Activated CD8-positive, alpha-beta T cell treated with anti-CD3 and anti-CD28 coated beads for 36 hours (primary cell): ENCODE measurements around the gene CEP57L1. TPM values are rescaled to one million over a fixed set of nuclear protein-coding genes. Genes with fewer than 3 reads are reported as not detected.

Experiments
- ATAC-seq: fragments of 200-7000 bp; cut with Tn5 transposase; one replicate; pipeline ENCODE4 v1.10.0; 2021; ENCODE audit warnings: mild to moderate bottlenecking, moderate library complexity
- CTCF ChIA-PET: fragments of 350-600 bp; sonication (Branson Sonifier 250); formaldehyde crosslinking; loops from one replicate; lab custom pipeline; 2021; ENCODE audit warnings: antibody characterized with exemption; lab: Charles Lee
- POLR2A ChIA-PET: fragments of 350-600 bp; sonication (Branson Sonifier 250); formaldehyde crosslinking; loops from one replicate; lab custom pipeline; 2021; ENCODE audit warnings: antibody characterized with exemption; lab: Charles Lee
- DNase-seq: peaks from one replicate; pipeline ENCODE4 v3.0.0-alpha.2; 2020
- H3K27ac Mint-ChIP-seq: one replicate; pipeline ENCODE4 v1.8.0; 2021; ENCODE audit warnings: mild to moderate bottlenecking, mixed read lengths
- H3K27me3 Mint-ChIP-seq: one replicate; pipeline ENCODE4 v1.8.0; 2021; ENCODE audit warnings: mixed read lengths
- H3K36me3 Mint-ChIP-seq: one replicate; pipeline ENCODE4 v1.8.0; 2021; ENCODE audit warnings: low read depth, mixed read lengths
- H3K4me1 Mint-ChIP-seq: one replicate; pipeline ENCODE4 v1.8.0; 2021; ENCODE audit warnings: low read depth, mixed read lengths
- H3K4me3 Mint-ChIP-seq: one replicate; pipeline ENCODE4 v1.8.0; 2021; ENCODE audit warnings: mild to moderate bottlenecking, moderate library complexity, mixed read lengths
- H3K9me3 Mint-ChIP-seq: one replicate; pipeline ENCODE4 v1.8.0; 2021; ENCODE audit warnings: mixed read lengths
- CTCF ChIP-seq: fragments of 200-600 bp; IDR thresholded peaks from one replicate; pipeline ENCODE4 v1.8.0; 2022; ENCODE audit warnings: antibody characterized with exemption, mild to moderate bottlenecking
- intact Hi-C: fragments of 100-400 bp; cut with micrococcal nuclease; formaldehyde crosslinking; loops from one replicate; pipeline ENCODE4 v1.10.0; 2022
- total RNA-seq, 2 experiments: library from RNA; stranded (reverse); gene quantifications; one replicate each; pipeline ENCODE4 v1.2.3, GENCODE V29; 2021

The CEP57L1 gene
- total RNA-seq, 2 experiments from 2014 or later = 25.0 to 25.8 TPM

DNA sequence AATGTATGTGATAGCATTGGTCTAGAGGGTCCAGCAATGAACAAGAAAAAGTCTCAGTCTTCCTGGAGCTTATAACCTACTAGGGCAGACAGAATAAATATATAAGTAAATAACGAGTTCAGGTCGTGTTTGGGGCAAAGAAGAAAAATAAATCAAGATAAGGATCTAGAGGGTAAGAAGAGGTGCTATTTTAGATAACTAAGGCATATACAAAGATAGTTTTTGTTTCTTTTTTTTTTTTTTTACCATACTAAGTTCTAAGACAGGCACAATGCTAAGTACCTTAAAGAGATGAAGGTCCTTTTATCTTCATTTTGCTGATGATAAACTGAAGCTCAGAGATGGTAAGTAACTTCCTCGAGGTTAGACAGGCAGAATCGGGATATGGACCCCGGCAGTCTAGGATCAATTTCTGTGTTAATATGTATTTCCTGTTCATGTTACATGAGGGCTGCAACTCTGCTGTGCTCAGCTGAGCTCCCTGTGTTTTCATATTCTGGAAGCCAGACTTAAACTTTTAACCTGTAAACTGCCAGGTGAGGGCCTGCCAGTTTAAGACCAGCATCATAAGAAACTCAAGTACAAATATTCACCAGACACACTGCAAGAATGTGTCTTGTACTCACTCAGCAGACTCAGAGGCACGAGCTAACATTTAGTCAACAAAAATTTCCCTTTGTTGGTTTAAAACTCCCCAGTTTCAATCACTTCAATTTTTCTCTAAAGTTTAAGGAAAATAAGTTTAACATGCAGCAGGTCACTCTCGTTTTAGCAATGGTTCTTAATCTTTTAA lies 24.0 kb upstream of the CEP57L1 start:
- ChIA-PET POLR2A (interaction anchor here (0.9 to 1.4 kb wide), 5 partner anchors 9 to 534 kb away, joined by 3 to 4 read pairs (median 3); no protein-coding TSS in a partner anchor), CTCF (interaction anchor here (0.8 to 8.1 kb wide), 34 partner anchors 11 to 535 kb away, joined by 3 to 81 read pairs (median 4); partner anchors contain the start of genes ARMC2, CEP57L1 and SESN1)
- no peak for ATAC-seq
- DNase-seq = peak; percentile 11
- Mint-ChIP-seq H3K4me1 (peaks cover 34% of the 10 kb centered on the region), H3K36me3 (no peaks in the 10 kb centered on the region), H3K9me3 (no peaks in the 10 kb centered on the region), H3K27me3 (no peaks in the 10 kb centered on the region), H3K4me3 (peak overlapping the region; percentile 59), H3K27ac (peak overlapping the region; percentile 18)
- intact Hi-C loops = loop anchor here (5.0 to 10.0 kb wide), 2 partner anchors 154 to 227 kb away; partner anchors contain the start of gene ARMC2
- no peak for TF ChIP-seq CTCF

DNA sequence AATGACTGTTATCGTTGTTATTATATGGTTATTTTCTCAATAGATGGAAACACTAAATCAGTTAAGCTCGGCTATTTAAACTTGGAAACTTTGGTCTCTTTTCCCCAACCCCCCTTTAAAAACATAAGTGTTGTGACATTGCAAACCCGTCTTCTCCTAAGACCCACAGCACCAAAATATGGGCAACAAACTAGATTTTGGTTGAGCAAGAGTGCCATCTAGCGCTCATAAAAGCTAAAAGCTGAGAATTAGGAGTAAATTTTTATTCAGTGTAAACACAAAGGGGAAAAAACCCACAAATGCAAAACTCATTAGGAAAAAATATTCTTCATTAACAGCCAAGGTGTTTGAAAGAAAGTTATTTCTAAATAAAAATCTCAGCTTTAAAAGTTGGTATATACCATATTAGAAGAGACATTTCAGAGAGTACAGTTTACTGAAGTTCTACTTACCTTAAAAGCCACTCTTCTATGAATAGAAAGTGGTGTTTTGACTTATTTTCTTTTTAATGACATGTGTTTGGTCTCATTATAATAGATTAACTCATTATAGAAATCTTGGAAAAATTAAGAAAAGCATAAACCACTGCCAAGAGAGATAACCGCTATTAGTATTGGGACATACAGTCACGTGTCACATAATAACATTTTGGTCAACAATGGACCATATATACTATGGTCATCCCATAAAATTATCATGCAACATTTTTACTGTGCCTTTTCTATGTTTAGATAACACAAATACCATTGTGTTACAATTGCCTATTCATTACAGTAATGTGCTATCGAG lies 21.8 kb upstream of the CEP57L1 start:
- peak; percentile 82 for TF ChIP-seq CTCF
- POLR2A ChIA-PET = interaction anchor here (1.0 to 1.1 kb wide), 2 partner anchors 420 to 514 kb away, joined by 3 read pairs; no protein-coding TSS in a partner anchor

GRCh38 chr6:109074133-109074415 lies 21.2 kb upstream of the CEP57L1 start:
- ChIA-PET POLR2A (no interaction called here), CTCF (interaction anchor here (0.8 to 8.1 kb wide), 21 partner anchors 8 to 1093 kb away, joined by 3 to 81 read pairs (median 12); partner anchors contain the start of genes CEP57L1 and SESN1)
- Mint-ChIP-seq H3K27me3 (no peaks in the 10 kb centered on the region), H3K4me1 (peaks cover 25% of the 10 kb centered on the region), H3K27ac (no peak overlapping the region), H3K9me3 (no peaks in the 10 kb centered on the region), H3K4me3 (no peak overlapping the region), H3K36me3 (no peaks in the 10 kb centered on the region)
- DNase-seq (no peak), ATAC-seq (no peak)
- no peak for TF ChIP-seq CTCF
- intact Hi-C loops = loop anchor here (5.0 to 10.0 kb wide), 2 partner anchors 157 to 229 kb away; partner anchors contain the start of gene ARMC2

More for the DNA sequence above, 21.8 kb upstream of the CEP57L1 start:
- Mint-ChIP-seq H3K27ac (no peak overlapping the region), H3K4me1 (peaks cover 25% of the 10 kb centered on the region), H3K4me3 (no peak overlapping the region), H3K27me3 (no peaks in the 10 kb centered on the region), H3K36me3 (no peaks in the 10 kb centered on the region), H3K9me3 (no peaks in the 10 kb centered on the region)
- CTCF ChIA-PET = interaction anchor here (0.7 to 8.1 kb wide), 50 partner anchors 8 to 1116 kb away, joined by 3 to 81 read pairs (median 6); partner anchors contain the start of genes ARMC2, CEP57L1 and SESN1
- DNase-seq (peak; percentile 54), ATAC-seq (peak; percentile 72)
- intact Hi-C loops = loop anchor here (1.0 to 10.0 kb wide), 3 partner anchors 156 to 531 kb away; partner anchors contain the start of gene ARMC2

GRCh38 chr6:109075934-109076333 lies 19.4 kb upstream of the CEP57L1 start:
- ATAC-seq (no peak), DNase-seq (no peak)
- Mint-ChIP-seq H3K36me3 (no peaks in the 10 kb centered on the region), H3K4me1 (peaks cover 17% of the 10 kb centered on the region), H3K27me3 (no peaks in the 10 kb centered on the region), H3K9me3 (no peaks in the 10 kb centered on the region), H3K27ac (no peak overlapping the region), H3K4me3 (no peak overlapping the region)
- TF ChIP-seq CTCF = no peak
- ChIA-PET CTCF (interaction anchor here (0.9 to 8.1 kb wide), 6 partner anchors 9 to 535 kb away, joined by 3 to 81 read pairs (median 4); no protein-coding TSS in a partner anchor), POLR2A (no interaction called here)
- intact Hi-C loops = loop anchor here (10.0 kb wide), 1 partner anchor 231 kb away; the partner anchor contains the start of gene ARMC2
